Astrocyte (in vitro differentiated cells and primary cell): ENCODE data around the gene PELI1.
"Not testable (repeated sequence)": the region's sequence is repeated elsewhere in the genome, so short reads cannot be mapped to it uniquely, and the experiment has no call there.

ENCODE experiments used
- CTCF ChIP-seq: IDR thresholded peaks from 2 replicates; pipeline ENCODE4 v1.5.1; 2011; ENCODE audit warnings: low read depth, mild to moderate bottlenecking, inconsistent platforms, low read length, moderate library complexity; ENCODE audit not compliant: insufficient read depth
- EZH2 ChIP-seq: IDR thresholded peaks from 2 replicates; pipeline ENCODE4 v1.6.1; 2012; ENCODE audit warnings: mild to moderate bottlenecking, low read length, inconsistent platforms; ENCODE audit not compliant: insufficient read depth

- not testable (repeated sequence) for TF ChIP-seq CTCF, EZH2
Measured at GRCh38 chr2:64074616-64075015, 69.6 kb downstream of the PELI1 start.
